Measurements from ENCODE around the gene CDKN2B.

- no peak for TF ChIP-seq RAD21 (IDR thresholded peaks at IDR 0.05; ENCODE audit: low read depth)
- no peak for TF ChIP-seq USF1 (IDR thresholded peaks at IDR 0.05)
- TF ChIP-seq MAX (IDR thresholded peaks at IDR 0.05), result no peak
These were observed 32.2 kb upstream of the CDKN2B start for GRCh38 chr9:22041344-22041743.
